Stimulated activated CD8-positive, alpha-beta memory T cell treated with anti-CD3 and anti-CD28 coated beads, Interleukin-4, amount 100 ng/mL, for 48 hours (primary cell): ENCODE measurements around the gene TNFAIP8L3.

Experiments
- DNase-seq: peaks from one replicate; pipeline ENCODE4 v3.0.0-alpha.2; 2020

Gene TNFAIP8L3

DNA sequence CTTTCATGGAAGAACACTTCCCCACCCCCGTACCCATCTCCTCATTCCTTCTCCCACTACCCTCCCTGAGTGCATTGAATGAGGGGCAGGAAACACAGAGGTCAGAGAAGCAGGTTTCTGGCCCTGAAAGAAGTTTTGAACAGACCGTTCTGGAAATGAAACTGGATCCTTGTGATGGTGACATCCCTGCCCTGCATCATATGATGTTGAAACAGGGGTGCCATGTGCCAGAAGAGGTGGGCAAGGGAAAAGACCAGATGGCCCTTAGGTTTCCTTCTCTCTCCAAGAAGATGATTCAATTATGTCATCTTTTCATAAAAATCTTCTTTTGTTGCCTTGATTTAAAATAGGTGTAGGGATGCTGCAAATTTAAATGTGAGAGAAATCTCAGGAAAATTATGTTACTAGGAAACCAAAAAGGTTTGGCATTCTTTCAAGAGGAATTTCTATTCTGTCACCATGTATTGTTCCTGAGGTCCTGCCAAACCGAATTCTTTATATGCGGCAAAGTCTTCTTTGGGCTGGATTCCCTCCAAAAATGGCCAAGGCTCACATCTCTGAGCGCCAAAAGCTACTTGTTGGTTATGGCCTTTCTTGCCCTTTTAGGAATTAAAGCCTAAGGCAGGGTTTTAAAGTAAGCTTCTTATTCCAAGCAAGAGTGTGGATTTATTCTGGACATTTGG is 19.9 kb upstream of the TNFAIP8L3 start:
- no peak for DNase-seq

DNA sequence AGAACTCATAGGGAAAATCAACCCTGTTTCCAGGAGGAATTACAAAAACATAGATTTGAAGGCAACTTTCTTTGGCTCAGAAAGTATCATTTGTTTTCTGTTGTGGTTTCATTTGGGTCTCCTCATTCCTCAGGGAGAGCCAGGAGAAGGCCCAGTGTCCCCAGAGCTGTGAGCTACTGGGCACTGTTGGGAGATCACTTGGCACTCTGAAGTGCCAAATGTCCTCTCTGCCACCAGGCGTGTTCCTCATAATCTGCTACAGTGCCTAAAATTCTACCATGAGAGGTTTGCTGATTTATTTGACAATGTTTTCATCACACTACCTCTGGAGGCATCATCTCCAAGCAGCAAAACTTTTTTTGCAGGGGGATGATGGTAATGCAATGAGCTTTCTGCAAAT is 17.4 kb upstream of the TNFAIP8L3 start:
- no peak for DNase-seq

DNA sequence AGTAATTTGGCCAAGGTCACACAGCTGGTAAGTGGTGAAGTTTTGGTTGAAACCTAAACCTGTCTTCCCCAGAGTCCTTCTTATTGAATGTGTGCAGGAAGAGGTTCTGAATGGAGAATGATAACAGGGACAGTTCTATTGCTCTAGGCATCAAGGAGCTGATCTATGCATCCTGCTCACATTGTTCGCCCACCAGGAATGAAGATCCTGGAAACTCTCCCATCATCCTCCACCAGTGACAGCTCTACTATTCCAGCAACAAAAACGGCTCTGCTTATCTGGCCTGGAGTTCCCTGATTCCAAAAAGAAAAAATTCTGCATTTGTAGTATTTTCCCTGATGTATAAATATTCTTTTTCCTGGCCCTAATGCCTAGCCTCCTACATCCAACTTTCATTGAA is 16.4 kb upstream of the TNFAIP8L3 start:
- DNase-seq: no peak

DNA sequence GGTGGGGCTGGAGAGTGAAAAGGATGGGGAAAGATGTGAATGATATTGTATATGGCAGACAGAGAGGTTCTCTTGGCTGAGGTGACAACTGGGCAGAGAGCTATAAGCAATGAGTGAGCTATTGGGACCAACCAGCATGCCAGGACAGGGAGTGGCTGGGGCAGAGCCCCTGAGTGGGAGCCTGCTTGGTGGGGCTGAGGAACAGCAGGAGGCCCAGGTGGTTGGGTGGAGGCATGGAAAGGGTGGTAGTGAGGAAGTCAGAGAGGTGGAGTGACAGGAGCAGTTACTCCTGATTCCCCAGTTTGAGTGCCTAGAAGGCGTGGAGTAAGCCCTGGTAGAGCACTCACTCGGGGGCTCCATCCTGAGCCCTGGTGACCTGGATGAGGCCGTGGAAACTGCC is 15.5 kb upstream of the TNFAIP8L3 start:
- no peak for DNase-seq

DNA sequence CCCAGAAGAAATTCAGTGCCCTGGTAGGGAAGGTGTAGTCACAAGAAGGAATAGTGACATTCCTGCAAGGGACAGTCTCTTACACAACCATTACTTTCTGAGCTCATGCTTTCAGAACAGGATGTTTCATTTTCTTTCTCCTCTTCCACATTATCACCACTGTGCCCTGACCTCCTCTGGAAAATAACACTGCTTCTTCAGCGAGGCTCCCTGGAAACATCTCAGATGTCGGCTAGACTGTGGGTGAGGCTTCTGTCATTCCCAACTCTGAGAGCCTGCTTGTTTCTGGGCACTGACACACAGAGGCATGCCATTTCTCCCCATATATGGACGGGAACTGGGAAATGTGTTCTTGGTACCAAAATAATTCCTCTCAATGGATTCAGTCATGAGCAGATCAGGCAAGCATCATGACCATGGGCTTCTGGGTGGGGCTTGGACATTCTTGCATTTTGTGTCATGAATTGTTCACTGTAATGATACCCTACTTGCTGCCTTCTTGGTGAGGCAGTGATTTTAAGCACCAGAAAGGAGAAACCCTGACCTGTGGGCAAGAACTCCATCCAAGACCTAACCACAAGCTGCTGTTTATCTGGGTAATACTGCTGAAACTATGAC is 14.3 kb upstream of the TNFAIP8L3 start:
- no peak for DNase-seq

DNA sequence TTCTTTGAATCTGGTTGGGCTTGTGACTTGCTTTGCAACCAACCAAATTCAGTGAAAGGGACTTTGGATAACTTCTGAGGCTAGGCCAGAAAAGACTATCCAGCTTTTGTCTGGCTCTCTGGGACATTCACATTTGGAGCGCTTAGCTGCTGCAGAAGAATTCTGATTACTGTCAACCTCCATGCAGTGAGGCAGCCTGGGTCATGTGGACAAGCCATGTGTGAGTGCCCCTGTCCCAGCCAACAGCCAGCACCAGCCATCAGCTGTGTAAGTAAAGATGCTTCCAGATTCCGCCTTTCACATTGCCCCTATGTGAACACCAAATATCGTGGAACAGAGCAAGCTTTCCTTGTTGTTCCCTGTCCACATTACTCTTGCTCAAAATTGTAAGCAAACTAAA is 12.9 kb upstream of the TNFAIP8L3 start:
- DNase-seq: no peak

DNA sequence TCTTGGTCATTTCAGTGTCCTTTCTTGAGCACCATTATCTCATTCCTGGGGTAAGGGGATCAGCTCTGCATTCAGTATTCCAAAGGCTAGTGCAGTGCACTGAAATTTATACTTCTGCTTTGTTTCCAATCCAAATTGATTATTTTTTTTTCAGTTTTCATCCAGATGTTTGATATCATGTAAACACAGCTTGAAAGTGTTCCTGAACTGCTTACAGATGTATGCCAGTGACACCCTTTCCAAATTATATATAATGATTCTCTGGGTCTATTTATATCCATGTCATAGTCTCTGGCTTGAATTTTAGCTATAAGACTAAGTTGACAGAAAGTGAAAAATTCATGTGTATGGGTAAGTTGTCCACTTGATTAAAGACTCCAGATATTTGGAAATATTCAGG is 11.8 kb upstream of the TNFAIP8L3 start:
- DNase-seq: no peak

DNA sequence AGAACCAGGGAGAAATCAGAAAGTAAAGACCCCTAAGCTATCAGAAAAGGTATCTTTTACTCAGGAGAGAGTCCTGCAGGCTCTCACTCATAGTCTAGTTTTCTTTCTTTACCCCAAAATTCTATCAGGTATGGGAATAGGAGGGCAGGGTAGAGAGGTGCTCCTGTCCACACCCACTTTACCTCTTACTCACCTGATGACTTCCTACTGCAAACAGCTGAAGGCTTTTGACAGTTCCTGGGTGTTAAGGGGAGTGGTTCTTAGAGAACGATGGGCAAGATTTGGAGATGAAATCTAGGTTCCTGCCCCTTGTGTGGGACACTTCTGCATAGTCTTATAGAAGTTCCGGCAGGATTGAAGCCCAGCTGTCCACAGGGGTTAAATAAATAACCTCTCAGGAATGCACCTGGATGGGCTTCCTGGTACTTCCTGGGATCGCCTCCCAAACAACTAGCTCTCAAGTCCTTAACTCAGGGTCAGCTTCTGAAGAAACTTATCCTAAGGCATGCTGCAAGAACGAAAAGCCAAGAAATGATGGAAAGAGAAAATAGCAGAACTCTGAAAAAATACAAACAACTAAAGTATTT is 10.8 kb upstream of the TNFAIP8L3 start:
- DNase-seq: no peak

DNA sequence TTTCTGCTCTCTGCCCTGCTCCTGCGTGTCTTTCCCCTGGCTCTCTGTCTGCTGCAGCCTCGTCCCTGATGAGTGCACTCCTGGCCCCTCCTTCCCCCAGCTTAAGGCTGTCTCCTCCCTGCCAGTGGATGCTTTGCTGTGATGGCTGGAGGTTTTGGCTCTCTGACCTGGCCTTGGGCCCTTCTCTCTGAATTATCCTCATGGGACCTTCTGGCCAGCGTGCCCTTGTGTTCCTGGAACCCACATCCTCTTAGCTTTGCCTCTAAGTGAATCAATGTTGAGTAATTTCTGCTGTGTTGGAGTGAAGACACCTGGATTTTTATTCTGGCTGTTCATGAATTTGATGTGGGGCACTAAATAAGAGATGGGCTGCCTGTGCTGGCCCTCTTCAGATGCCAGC is 9.8 kb upstream of the TNFAIP8L3 start:
- DNase-seq: no peak

DNA sequence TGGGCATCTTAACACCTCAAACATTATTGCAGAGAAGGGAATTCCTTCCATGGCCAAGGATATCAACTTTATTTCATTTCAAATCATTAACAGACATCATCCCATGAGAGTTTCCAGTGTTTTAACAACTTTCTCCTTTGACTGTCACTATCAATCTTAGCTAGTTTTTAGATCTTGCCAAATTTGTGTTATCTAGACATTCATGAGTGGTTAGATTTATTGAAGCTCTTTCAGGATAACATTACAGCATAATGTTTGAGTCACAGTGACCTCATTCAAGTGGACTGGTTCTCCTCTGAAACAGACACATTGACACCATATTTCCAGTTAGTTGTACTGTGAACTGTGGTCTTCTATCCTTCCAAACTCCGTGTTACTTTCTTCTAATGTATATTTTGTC is 8.6 kb upstream of the TNFAIP8L3 start:
- no peak for DNase-seq

DNA sequence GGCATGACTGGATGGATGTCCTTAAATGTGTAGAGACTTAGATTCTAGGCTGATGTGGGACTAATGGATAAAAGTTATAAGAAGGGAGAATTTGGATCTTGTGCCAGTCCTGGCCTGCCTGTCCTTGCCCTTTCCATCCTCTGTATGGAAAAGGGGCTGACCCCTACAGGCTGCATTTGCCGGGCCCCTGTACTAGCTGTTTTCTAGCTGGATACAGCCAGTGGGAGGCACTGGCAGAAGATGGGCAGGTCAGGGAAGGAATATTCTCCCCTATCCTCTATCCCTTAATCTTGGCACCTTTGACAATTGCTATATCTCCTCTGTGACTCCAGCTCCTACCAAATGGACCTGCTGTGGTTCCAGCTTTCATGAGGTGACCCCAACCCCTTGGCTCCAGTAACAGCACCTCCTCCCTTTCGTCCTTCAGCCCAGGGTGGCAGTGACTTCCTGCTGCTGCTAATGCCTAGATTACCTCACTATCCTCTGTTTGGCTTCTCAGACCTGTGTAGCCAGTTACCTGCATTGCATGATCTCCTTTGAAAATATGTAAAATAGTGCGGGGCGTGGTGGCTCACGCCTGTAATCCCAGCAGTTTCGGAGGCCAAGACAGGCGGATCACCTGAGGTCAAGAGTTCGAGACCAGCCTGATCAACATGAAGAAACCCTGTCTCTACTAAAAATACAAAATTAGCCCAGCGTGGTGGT is 6.2 kb upstream of the TNFAIP8L3 start:
- DNase-seq: no peak

DNA sequence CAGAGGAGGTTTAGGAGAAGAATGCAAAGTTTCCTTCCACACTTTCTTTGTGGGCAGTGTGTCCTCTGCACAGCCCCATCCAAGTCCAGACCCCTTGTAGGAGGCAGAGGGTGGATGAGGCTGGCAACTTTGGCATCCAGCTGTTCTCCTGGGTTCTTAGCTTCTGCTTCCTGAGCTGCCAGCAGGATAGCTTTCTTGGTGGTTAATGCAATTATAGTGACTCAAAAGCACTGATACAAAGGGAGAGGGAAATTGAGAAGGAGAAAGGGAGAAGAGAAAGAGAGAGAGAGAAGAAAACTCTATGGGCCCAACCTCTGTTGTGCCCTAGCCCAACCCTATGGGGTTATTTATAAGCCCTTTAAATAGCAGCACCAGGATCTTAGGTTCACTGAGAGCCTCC is 4.5 kb upstream of the TNFAIP8L3 start:
- no peak for DNase-seq

DNA sequence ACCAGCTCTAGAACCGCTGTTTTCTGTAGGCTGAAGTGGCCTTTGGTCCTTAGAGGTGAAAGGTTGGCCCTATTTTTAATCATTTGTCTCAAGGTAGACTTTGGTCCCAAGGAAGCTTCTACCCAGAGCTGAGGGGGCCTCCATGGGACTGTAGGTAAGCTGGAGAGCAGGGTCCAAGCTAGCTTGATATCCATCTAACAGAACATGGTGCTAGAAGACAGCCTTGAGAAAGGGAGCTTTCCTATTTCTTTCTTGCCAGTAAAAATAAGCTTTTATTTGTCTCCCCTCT is 3.6 kb upstream of the TNFAIP8L3 start:
- no peak for DNase-seq

DNA sequence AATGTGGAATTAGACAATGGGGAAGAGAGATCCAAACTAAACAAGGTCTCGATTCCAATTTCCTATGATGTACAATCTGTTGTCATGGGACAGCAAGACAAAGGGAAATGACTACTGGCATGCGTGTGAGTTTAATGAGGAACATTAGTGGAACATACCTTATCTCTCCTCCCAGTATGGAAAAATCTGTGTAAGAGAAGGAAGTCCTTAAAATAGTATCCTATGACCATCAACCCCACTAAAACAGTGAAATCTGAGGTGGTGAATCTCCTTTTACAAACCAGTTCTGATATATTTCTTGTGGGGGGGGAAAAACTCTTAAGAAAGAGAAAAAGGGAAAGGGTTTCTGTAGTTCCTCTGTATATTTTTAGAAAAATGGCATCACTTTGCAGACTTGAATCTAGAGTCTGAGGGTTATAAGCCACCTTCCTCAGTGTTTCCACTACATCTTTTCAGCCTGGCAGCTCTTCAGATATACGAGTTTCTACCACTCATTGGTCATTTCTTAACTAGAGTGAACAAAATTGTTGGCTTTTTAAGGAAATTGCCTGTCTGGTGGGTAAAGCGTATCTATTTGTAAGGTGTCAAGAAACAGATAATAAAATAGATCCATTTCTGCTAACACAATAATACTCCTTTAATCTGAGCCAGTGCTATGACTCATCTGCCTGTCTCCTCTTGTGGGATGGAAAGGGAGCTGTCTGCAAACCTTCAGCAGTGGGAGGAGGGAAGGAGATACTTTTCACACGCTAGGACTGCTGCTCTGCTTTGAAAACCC is 3.0 kb upstream of the TNFAIP8L3 start:
- no peak for DNase-seq

DNA sequence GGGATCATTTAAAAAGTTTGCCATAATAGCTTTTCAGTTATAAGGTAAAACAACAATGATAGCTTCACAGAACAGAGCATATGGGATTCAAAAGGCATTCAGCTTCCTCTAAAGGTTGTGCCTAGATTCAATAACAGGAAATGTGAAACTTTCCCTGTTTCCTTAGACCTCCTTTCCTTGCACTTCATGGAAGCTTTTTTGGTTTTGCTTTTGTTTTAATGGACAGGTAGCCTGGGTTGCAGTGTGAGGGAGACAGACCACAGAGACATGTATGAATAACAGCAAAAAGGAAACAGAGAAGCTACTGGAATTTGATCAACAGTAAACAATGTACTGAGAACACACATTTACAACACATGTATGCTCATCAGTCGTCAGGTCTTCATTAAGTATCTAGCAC is 2.3 kb upstream of the TNFAIP8L3 start:
- DNase-seq: no peak

DNA sequence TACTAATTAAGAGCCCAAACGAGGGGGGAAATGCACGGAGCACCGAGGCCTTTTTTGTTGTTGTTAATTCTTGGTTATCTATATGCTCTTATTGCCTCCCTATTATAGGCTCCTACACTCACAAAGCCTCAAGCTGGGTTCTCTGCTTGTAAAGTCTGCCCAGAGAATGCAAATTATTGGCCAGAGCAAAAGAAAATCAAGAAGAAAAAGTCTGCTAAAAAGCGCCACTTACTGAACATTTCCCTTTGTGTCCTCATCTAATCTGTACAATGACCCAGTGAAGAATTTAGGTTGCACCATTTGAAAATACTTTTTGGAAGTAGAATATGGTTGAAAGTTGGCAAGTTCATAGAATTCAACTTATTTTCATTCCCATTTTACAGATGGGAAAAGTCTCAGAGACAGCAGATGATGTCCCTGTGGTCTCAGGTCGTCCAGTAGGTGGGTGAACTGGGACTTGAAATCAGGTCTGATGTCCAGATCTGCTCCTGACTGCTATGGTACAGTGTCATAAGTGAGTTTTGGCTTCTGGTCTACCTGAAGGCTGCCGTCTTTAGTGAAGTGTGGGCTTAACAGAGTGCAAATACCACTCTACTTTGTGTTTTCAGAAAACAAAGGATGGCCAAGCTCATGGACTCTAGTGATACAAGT is 1.1 kb upstream of the TNFAIP8L3 start:
- DNase-seq: no peak

DNA sequence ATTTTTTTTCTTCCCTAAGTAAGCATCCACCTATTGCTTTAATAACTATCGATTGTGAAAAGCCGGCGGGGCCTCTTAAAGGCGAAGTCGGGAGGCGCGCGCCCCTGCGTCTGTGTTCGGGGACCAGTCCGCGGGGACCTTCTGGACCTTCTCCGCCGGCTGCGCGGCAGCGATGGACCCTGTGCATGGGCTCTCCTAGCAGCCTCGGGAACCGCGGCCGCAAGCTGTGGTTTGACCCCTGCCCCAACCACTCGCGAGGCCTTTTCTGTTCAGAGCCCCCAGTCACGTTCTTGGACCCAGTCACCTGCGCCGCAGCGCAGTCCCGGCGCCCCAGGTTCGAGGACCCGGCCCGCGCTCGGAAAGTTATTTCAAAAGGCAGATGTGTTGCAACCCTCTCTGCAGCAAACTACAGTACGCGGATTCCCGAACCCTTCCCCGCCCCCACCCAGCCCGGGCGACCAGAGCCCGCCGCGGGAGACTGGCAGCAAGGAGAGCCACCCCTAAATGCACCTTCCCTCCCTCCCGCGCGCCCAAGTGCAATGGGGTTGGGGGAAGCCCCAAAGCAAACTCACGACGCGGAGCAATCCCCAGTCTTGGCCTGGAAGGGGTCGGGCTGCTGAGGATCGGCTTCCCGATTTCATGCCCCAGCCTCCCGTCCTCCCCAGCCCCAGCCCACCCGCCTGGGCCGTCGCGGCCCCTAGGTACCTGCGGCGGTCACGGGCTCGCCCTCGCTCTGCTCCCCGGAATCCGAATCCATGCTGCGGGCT is 684 bp downstream of the TNFAIP8L3 start:
- no peak for DNase-seq

DNA sequence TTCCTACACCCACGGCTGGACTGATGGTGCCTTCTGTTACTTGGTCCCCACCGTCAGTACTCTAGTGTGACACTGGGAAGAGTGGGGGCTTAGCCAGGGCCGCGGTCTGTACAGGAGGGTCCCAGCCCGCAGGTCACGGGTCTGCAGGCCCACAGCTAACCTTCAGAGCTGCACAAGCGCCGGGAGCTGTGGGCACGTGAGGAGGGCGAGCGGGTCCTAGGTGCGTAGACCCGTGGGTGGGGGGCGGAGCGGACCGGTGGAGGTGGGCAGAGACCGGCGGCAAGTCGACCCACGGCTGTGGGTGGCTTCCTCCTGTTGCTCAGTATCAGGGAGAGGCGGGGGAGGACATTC is 1.2 kb downstream of the TNFAIP8L3 start:
- no peak for DNase-seq

DNA sequence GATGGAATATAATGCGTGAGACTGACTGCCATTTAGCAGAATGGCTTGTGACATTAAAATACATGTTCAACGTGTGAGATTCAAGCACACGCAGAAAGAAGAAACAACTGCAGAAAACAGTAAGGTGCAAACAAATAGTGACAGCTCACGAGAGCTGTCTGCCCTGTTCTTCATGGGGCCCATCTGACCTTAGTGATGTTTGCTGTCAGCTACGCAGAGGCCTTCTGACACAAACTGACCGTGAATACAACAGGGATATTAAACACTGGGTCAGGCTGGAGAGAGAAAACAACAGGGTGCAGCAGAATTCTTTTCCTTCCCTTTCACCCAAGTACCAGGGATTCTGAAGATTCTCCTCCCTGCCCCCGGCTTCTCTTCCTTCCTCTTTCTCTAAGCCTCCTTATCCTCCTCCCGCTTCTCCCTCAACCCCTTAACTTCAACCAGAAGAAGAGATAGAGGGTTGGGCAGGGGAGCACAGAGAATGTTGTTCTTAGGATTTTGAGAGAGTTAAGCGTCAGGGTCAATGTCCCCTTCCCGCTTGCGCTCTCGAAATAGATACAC is 2.1 kb downstream of the TNFAIP8L3 start:
- no peak for DNase-seq

DNA sequence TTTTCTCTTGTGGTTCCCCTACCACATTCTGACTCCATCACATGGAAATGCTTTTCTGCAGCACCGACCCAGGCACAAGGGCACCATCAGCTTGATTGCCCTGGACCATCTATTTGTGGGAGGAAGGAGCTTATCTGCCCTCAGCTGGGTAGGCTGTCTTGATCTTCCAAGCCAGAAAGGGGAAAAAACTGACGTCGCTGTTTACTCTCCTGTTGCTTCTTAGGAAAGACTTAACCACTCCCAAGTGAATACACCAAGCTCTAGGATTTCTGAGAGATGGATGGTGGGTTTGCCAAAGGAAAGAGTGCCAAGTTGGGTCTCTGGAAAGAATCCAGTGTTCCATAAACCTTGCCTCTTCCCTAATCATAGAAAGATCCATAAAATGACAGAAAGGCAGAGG is 4.0 kb downstream of the TNFAIP8L3 start:
- DNase-seq: no peak

DNA sequence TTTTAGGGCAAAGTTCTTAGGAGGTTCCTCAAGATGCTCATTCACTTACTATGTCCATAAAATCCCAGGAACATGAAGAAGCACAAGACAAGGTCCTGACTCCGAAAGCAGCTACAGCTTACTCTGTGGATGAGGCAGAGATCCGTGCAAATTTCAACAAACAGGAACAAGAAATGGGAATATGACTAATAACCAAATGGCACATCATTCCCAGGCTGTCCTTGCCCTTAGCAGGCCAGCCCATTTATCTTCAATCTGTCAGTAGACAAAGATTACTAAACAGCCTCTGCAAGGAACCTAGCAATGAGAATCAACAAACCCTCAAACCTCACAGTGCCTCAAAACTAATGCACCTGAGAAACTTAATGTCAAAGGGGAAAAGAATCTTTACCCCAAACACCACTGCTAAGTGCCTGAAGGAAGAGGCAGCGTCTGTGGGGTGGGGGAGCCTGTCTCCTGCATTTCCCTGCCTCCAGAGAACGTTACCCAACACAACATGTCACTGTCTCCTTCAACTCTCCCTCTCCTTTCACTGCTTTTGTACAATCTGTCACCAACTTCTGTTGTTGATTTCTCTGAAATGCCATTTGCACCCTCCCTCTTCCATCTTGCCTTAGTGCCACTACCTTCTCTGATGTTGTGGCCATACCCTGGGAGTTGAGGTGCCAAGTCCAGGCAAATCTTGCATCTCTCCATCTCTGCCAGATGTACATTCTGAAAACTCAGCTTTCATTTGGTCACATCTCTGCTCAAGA is 4.8 kb downstream of the TNFAIP8L3 start:
- DNase-seq: no peak
